Cardiac fibroblast (primary cell): ENCODE results near the gene DIS3L2.

Source experiments
- DNase-seq, 2 donors: peaks; one replicate each; pipeline versions ENCODE4 v3.0.0 to v3.0.0-alpha.2; 2010; ENCODE audit warnings: low read depth in 2 of 2
- H3K4me3 ChIP-seq, 2 donors: replicated peaks in 1 of 2; 1 replicate in 1 of 2; 2 replicates in 1 of 2; pipeline ENCODE4 v1.5.1; 2011; ENCODE audit warnings: low read depth in 2 of 2, low read length in 2 of 2, mild to moderate bottlenecking in 2 of 2, moderate library complexity in 1 of 2
- TF ChIP-seq, protein P1 (sequence below): IDR thresholded peaks from one replicate; pipeline ENCODE4 v1.5.1; 2011; ENCODE audit warnings: low read depth, mild to moderate bottlenecking, low read length, inconsistent platforms

Gene DIS3L2

DNA sequence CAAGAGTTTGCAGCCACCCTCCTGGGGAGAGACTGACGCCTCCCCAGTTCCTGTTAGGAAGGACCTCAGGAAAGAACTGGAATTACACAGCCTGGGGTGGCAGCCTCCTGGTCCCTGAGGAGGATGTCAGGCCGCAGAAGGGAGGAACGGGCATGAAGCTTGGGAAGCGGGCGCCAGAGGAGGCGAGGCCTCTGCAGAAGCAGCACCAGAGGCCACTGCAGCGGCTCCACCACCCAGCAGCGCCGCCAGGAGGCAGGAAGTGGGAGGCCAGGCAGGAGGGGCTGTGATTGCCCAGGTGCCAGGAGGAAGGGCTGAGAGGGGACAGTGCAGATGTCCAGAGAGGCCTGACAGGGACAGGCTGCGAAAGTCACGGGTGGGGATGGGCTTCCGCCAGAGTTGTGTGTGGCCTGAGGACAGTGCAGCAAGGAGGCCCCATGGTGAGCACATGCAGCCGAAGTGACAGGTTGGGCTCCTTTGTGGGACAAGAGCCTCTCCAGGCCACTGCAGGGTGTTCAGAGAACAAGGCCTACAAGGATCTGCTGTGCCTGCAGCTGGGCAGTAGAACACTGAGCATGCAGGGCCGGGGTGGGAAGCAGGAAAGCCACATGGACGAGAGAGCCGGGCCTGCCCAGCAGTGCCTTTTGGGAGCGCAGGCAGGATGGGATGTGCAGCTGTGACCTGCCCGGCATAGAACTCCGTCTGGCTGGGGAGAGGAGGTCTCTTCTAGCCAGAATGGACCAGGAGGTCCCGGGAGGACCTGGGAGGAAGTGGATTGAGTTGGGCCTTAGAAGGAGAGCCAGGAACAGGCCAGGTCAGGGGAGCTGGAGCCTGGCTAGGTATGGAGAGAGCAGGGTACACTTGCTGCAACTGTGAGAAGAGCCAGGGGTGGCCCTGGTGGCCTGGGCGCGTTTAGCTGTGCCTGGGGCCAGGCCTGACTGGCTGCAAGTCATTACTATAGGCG is 377.9 kb downstream of the DIS3L2 start:
- no peak for DNase-seq
- TF ChIP-seq, protein P1, sequence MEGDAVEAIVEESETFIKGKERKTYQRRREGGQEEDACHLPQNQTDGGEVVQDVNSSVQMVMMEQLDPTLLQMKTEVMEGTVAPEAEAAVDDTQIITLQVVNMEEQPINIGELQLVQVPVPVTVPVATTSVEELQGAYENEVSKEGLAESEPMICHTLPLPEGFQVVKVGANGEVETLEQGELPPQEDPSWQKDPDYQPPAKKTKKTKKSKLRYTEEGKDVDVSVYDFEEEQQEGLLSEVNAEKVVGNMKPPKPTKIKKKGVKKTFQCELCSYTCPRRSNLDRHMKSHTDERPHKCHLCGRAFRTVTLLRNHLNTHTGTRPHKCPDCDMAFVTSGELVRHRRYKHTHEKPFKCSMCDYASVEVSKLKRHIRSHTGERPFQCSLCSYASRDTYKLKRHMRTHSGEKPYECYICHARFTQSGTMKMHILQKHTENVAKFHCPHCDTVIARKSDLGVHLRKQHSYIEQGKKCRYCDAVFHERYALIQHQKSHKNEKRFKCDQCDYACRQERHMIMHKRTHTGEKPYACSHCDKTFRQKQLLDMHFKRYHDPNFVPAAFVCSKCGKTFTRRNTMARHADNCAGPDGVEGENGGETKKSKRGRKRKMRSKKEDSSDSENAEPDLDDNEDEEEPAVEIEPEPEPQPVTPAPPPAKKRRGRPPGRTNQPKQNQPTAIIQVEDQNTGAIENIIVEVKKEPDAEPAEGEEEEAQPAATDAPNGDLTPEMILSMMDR: peak; percentile 17
- H3K4me3 ChIP-seq: no peak overlapping the region

DNA sequence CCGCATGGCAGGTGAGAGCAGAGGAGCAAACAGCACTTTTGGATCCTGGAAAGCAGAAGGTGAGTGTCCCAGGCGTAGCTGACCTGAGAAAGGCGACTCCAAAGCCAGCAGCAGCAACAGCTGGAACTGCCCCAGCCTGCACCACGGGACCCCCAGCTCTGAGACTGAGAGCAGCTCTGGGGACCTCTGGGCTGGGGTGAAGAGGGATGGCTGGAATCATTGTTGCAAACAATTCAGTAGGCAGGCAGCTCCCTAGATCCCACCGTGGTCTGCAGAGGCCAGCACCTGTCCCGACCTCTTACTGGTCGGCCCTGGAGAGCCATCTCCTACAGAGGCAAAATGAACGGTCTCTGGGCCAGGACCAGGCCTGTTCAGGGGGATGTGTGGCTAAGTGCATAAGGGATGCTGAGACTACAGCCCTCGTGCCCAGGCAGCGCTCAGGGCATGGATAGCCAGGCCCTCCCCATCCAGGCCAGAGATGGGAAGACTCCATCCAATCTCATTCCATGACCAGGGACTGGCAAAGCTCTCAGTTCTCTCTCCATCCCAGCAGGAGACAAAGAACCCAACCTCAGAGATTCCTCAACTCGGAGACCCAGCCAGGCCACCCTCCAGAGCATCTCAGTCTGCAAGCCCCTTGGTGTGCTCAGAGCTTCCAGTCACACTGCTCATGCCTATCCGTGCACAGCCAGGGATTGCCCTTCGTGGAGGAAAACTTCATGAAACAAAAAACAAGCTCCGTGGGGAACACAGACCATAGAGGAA is 378.8 kb downstream of the DIS3L2 start:
- no peak overlapping the region for H3K4me3 ChIP-seq
- DNase-seq: no peak
- TF ChIP-seq, protein P1: no peak

DNA sequence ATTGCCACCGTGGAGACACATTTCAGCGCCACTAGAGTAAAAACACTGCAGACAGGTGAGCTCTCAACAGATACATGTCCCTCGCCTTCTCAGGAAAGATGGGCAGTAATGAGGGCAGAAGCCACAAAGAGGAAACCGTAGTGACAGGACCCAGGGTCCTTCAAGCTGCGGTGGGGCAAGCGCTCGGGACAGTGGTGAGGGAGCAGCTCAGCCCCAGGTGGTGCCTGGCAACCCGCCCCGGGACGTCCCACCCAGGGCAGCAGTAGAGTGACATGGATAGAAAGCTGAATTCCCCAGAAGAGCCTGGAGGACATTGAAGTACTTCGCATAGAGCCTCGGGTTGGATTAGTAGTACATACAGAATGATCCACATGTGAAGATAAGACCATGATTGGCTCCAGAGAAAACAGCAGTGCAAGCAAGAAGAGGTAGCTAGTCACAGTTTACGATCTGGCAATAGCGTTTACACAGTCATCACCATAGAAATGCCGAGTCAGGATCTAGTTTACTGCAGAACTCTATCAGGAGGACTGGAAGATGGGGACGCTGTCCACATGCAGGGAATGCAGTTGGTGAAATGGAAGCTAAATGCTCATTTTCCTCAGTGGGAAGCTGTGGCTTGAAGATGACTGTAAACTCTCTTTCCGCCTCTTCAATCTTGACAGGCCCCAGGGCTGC is 379.7 kb downstream of the DIS3L2 start:
- no peak overlapping the region for H3K4me3 ChIP-seq
- TF ChIP-seq, protein P1: no peak
- no peak for DNase-seq

DNA sequence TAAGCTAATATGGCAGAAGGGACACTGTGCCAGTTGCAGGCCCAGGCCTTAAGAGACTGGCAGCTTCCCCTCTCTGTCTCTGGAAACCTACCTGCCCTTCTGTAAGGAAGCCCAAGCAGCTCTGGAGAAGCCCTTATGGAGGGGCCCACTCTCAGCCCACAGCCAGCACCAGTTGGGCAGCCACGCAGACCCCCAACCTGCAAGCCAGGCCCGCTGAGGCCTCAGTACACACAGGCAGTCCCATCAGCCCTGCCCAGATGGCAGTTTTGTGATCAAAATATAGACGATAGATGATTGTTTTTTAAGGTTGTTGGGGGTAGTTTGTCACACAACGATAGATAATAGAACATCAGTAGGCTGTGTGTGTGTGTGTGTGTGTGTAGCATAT is 380.2 kb downstream of the DIS3L2 start:
- DNase-seq: no peak
- TF ChIP-seq, protein P1: no peak
- no peak overlapping the region for H3K4me3 ChIP-seq

DNA sequence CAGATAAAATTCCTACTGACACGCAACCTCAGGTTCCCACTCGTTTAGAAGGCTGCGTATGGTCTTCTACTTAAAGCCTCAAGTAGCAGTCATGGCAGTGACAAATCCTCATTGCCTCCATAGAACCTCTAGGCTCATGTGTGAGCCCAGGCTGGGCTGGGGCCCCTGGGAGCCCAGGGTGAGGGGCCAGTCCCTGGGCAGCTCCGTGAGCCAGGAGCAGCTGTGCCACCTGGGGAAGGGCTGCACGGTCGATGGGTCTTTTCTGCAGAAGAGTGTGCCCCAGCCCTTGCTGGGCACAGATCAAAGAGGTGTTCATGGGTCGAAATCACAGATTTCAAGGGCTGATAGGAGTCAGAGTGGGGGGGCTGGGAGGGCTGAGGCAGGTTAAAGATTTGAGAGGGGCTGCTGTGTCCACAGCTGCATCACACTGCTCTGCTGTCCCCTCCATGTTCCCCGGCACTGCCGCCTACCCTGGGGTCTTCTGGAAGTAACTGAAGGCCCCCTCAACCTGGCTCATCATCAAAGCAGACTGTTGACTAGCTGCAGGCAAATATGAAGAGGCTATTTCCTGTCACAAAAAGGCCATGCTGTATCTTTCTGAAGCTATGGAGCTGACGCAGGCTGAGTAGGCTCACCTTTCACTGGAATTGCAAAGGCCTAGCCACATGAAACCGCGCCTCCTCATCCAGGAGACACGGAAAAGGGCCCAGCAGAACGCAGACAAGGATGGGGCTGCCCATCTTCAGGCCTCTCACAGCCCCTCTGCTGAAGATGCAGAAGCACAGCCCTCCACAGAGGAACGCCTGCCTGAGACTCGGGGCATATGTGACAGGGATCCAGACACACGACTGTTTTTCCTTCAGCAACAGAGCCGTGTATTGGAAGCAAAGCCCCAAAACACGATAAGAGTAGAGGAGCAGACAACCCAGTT is 381.4 kb downstream of the DIS3L2 start:
- DNase-seq: no peak
- TF ChIP-seq, protein P1: no peak
- H3K4me3 ChIP-seq: no peak overlapping the region

DNA sequence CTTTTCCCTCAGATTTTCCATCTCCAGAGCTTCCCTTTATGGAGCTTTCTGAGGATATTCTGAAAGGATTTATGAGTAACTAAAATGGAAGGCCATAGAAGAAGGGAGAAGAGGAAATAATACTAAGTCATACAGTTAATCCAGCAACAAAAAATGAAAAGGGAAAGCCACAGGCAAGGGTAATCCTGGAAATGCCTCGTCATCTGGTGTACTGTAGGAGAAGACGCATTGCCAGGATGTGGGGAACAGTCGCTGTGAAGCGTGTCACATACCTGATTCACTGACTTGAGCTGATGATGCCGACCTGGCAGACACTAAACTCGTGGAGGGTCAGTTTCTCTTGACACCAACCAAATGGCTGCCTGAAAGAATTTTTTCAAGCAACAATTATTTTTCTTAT is 382.3 kb downstream of the DIS3L2 start:
- no peak overlapping the region for H3K4me3 ChIP-seq
- TF ChIP-seq, protein P1: no peak
- DNase-seq: no peak
